HG03565 (cell line): ENCODE results near the gene DLGAP3.

ENCODE experiments used
- ATAC-seq: cut with Tn5 transposase; IDR thresholded peaks from one replicate; pipeline ENCODE4 v1.9.1; 2021; ENCODE audit warnings: mild to moderate bottlenecking, moderate library complexity; ENCODE audit not compliant: unreplicated experiment

DLGAP3 gene

DNA sequence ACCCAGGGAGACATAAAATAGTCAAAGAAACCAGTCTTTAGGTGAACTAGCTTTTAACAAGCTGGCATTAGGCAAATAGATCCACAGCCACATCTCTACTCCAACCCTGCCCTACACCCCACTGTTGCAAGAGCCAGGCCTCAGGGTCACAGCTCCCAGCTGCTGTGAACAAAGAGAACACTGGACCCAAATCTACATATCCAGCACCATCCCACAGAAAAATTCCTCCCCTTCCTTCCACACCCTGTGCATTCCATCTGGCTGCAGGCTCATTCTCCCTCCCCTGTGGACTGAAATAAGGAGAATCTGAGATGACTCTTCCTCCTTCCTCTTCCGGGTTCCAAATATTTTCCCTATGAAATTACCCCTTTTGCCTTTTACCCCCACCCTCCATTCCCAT, 23.2 kb downstream of the DLGAP3 start:
- no peak for ATAC-seq

DNA sequence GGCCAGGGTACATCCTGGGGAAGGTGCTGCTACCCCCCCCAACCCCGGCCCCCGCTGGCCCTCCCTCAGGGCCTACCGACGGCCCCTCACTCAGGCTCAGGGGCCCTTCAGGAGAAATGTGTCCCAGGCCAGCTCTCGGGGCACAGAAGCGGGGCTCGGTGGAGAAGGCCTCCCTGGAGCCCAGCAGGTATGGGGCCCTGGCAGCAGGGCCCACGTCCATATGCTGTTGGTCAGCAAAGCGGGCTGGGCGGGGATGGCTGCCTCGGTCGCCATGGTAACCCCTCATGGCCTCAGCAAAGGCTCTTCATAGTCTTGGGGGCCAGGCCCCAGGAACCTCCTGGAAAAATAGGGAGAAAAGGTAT, 24.4 kb downstream of the DLGAP3 start:
- ATAC-seq, result no peak

DNA sequence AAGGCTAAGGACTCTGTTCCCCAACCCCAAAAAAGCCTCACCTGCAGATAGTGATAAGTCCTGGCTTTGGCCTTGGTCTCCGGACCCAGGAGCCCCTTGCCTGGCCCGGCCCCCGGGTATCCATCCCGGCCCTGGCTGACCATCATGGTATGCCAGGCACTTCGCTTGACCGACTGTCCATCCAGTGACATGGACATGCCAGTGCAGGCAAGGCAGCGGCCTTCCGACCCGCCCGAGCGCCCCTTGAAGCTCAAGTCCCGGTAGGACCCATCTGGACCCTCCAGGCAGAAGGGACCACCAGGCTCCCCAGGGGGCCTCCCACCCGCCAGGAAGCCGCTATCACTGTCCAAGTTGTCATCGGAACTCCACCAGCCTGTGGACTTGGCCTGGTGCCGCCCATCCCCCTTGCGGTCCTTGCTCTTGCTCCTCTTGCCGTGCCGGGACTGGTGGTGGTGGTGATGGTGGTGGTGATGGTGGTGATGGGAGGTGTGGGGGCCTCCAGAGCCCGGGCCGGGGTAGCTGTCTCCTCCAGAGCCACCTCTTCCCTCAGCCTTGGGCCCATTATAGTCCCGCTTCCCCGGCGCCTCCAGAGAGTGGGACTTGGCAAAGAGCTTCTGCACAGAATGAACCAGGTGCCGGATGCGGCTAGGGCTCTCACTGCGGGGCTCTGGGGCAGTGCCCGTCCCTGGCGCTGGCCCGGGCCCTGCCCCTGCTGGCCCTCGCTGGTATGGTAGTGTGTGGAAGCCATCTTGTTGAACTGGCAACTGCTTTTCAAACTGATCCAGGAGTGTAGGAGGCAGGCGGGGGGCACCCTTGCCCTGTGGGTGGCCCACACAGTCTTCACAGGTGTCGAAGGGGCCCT, 25.0 kb downstream of the DLGAP3 start:
- no peak for ATAC-seq

DNA sequence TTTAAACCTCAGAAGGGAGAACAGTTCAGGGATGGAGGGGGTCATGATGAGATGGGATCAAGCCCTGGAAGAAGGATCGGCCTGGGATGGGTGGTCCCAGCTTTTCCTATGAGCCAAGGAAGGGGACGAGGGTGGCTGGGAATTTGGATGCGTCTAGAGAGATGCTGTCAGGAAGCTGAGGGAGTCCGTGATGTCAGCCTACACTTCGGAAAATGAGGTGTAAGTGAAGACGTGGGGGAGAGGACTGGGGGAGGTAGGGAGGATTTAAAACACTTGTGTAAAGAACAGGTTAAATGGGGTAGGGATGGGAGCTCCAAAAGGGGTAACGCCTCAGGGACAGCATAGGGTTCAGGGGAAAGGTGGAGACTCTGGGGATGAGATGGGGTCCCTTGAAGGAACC, 27.5 kb downstream of the DLGAP3 start:
- no peak for ATAC-seq

DNA sequence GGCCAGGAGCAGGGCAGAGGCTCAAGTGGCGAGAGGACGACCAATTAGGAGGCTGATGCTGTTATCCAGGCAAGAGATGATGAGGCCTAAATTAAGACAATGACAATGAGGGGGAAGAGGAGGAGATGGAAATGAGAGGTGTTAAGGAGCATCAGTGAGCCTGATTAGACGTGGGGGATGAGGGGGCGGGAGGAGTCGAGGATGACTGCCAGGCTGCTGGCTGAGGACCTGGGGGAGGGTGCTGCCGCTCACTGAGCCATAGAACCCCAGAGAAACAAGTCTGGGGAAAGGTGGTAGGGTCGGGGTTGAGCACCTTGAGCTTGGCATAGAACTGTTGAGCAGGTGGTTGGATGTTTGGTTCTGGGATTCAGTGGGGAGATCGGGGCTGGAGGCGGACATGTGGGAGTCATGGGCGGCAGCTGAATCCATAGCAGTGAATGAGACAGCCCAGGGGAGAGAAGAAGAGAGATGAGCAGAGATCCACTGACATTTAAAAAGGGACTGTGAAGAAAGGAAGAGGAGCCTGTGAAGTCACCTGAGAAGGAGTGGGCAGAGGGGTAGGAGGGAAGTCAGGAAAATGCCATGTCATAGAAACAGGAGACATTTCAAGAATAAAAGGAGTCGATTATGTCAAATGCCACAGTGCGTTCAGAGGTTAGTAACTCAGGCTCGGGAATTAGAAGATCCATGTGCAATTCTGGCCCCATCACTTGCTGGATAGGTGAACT, 28.5 kb downstream of the DLGAP3 start:
- no peak for ATAC-seq

DNA sequence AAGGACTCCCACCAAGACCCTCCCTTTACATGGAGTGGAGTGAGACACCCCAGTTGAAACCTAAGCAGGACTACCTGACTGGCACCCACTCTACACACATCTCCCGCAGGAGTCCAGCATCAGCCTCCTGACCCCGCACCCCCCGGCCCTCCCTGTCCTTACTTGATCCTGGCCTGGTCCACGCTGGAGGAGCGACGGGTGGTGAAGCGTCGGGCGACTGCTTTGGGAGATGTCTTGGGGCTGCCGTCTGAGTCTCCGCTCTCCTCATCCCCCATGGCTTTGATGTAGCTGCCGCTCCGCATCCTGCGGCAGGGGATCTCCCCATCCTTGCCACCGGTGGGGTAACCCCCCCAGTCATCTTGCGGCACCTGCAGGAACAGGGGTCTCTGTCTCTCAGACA, 29.5 kb downstream of the DLGAP3 start:
- no peak for ATAC-seq

DNA sequence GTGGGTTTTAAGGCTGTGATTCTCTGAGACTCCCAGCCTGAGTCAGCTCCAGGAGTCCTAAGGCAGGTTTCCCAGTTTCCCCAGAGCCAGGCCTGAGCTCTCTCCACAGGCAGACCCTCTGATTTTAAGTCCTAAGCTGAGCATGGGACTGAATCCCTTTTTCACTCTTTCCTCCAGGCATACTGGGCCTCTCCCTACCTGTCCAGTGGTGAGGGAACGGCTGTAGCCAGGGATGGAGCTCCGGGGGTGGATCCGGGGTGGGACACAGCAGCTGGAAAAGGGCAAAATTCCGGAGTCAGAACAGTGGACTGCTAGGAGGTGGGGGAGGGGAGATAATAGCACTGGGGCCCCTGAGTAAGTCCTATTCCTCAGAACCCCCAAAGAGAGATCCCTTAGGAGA, 30.0 kb downstream of the DLGAP3 start:
- no peak for ATAC-seq

DNA sequence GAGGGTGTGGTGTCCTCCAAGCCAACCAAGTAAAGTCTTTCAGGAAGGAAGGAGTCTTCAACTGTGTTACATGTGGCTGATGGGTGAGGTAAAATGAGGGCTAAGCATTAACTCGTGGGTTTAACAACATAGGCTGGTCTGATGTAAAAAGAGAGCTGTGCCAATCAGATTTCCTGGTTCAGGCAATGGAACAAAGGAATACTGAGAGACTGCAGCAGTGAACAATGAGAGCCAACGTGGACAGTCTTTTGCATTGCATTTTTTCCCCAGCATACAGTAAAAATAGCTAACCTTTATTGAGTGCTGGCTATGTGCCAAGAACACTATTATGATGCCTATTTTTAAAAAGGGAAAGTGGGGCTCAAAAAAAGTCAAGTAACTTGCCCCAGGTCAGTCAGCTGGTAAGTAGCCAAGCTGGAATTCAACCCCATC, 31.1 kb downstream of the DLGAP3 start:
- no peak for ATAC-seq

DNA sequence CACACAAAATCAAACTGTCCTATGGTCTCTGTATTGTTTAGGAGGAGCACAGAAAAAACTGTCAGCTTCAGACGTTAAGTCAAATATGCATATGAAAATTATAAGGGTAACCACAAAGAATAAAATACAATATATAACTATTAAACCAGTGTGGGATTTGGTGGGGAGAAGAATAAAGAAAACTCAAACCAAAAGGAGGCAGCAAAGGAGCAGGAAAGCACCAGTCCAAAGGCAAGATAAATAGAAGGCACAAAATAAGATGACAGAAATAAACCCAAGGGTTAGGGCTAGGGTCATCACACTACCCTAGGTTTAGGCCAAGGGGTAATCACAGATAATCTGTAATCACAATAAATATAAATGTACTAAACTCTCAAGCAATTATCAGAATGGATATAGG, 32.8 kb downstream of the DLGAP3 start:
- ATAC-seq, result no peak

DNA sequence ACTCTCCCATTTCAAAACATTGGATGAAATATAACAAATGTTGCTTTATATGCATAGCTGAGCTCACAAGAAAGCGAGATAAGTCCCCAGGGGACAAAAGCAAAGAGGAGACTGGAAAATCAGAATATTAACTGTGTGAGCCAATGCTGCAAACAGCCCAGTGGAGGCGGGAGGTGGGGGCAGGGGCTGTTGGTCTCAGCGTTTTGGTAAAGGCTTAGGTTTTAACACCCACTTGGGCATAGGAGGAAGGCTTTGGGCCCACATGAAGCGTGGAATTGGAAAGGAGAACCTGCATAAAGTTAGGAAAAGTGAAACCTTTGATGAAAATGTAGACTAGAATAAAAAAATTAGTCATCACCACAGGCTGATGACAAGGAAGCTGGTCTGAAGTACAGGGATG, 39.7 kb downstream of the DLGAP3 start:
- ATAC-seq, result no peak

DNA sequence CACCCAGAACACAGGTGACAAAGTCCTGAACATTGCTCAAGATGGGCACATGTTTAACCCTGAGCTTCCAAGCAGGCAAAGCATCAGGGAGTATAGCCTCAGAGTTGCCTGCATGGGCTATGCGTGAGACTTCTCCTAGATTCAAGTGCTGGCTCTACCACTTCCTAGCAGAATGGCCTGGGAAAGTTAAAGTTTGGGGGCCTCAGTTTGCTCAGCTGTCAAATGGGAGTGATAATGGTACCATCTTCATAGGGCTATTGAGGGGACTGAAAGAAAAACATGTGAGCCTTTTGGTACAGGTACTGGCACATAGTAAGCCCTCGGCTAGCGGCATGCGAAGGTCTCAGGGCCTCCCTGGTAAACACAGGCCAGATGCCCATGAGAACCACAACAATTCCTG, 41.9 kb downstream of the DLGAP3 start:
- no peak for ATAC-seq

DNA sequence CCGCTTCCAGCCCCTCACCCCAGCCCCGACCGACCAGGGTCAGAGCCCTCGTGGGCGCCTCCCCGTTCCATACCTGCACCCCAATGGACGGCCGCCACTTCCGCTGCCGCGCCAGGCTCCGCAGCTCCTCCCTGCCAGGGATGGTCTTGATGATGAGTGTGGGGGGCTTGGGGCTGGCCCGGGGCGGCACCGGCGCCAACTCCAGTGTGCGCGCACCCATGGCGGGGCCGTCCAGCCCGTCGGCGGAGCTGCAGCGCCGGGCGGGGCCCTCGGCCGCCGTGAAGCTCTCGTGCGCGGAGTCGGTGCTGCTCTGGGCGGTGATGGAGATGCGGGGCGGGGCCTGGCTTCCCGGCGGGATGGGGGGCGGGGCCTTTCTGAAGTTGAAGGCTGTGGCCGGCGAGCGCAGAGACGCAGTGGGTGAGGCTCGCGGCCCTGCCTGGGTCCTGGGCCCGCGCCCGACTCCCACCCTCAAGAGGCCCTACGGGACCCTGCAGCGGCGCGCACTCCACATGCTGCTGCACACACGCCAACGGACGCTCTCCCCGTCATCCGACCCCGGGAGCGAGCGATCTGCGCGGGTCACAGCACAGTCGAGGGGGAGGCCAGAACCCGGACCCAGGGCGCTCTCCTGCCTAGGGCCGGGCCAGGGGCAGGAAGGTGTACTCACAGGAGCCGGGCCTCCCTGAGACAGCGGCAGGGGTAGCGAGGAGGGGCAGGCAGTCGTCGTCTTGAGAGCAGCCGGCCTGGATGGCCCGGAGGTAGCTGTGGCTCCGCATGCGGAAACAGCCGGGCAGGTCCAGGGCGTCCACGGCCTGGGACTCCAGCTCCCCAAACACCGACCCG, 43.8 kb downstream of the DLGAP3 start:
- ATAC-seq, result no peak

DNA sequence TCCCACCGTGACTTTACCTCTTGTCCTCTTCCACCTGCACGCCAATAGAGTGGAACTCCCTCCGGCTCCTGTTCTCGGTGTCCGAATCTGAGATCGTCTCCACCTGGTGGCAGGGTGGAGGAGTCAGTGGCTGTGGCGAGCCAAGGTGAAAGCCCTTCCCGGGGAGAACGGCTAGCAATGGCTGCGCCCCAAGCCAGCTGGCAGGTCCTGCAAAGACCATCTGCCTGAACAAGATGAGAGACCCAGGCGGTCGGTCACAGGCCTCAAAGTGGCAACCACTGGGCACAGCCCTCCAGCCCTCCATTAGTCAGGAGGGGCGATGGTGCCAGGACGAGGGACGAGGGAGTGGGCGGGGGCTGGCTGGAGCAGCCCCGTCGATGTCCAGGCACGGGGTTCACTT, 44.5 kb downstream of the DLGAP3 start:
- no peak for ATAC-seq

DNA sequence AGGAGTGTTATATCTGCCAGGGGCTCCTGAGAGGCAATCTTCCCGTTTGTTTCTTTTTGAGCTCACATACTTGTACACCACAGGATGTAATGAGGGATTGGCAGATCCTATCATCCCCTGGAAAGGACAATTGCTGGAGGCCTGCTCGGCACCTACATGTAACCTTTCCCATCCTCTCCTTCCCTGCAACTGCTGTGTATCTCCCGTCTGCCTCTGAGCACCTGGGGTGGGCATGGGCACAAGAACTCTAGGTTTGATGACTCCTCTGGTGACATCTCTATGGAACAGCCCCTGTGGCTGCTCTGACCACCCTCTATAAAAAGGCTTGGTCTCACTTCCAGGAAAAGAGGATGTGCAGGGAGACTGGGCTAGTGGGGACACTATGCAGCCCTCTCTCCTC, 44.9 kb downstream of the DLGAP3 start:
- no peak for ATAC-seq

DNA sequence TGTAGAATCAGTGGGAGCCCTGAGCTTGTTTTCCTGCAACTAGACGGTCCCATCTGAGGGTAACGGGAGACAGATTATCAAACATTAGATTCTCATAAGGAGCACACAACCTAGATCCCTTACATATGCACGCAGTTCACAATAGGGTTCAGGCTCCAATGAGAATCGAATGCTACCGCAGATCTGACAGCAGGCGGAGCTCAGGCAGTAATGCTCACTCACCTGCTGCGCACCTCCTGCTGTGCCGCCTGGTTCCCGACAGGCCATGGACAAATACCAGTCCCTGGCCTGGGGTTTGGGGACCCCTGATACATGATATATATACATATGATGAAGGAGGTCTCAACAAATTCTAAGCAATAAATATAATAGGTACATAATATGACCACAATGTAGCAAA, 50.2 kb downstream of the DLGAP3 start:
- no peak for ATAC-seq

DNA sequence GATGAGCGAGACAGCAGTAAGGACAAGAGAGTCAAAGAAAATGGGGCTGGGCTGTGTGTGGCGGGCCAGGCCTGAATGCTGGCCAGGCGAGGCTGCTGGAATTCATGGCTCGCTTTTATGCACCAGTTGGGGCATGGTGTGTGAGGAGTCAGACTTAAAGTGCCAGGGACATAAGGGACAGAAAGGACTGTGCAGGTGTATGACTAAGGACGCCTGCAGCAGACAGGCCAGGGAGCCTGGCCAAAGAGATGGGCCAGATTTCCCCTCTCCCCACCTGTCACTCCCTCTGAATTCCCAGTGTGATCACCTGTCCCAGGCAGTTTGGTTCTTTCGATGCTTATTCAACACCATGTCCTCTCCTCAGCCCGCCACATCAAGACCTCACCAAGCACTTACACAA, 53.0 kb downstream of the DLGAP3 start:
- ATAC-seq, result no peak

DNA sequence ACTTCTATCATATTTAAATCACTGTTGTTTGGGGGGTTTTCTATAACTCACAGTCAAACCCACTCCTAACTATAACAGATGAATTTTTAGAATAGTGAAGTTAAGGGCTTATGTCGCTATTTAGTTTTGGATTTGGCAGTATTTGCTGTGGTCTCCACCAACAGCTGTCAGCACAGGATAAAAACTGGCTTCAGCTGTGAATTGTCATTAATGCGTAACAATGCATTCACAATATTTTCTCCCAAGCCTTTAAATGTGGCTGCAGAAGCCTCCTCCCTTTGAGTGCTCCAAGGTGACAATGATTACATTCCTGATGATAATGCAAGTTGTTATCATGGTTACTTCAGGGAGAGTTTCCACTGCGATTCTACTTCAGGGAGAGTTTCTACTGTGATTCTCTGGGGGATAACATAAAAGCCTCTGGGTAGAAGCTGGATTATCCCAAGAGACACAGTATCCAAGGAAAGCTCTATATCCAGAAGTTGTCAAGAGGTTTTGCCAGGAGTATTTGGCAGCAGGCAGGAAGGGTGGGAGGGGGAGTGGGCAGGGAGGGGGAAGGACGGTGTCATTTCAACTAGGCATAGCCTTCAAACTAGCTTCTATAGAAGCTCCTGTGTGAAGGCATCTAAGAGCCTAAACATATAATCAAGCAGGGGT, 55.0 kb downstream of the DLGAP3 start:
- no peak for ATAC-seq

DNA sequence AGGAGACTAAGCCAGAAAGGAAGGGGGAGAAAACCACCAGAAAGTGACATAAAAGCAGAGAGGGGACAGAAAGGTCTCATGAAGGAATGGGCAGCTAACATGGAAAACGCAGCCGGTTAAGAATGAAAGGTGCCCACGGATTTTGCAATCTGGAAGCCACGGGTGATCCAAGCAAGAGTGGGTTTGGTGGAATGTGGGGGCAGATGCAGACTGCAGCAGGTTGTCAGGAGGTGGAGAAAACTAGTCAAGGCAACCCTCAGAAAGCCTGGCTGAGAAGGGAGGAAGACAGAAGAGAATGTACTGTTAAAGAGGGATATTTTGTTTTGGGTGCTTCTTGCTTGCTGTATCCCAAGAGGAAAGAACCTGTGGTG, 57.3 kb downstream of the DLGAP3 start:
- no peak for ATAC-seq

DNA sequence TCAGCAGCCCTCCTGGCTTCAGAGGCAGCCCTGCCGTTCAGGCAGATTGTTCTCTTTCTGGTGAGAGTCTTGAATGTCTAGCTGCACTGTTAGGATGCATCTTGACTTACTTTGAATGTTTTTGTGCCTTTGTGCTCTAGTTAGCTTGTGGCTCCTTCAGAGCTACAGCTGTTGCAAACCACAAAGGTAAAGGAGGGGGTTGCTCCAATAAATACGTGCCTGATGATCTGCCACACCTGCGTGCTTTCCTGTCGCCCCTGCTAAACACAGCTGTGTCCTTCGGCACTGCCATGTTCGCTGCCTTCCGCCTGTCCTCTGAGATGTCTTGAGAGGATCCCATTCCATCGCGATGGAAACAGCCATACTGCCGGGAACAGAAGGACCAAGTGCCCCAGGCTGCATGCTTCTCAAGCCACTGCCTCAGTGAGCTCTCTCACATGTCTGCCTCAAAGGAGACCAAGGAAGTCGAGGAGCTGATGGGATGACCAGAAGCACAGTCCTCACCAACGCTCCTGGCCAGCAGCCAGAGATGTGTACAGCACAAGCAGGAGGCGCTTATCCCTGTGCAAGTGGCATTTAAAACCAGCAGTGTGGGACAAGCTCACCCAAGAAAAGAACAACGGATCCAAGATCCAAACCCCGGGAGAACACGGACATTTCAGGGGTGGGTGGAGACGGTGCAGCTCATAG, 57.9 kb downstream of the DLGAP3 start:
- ATAC-seq, result no peak

DNA sequence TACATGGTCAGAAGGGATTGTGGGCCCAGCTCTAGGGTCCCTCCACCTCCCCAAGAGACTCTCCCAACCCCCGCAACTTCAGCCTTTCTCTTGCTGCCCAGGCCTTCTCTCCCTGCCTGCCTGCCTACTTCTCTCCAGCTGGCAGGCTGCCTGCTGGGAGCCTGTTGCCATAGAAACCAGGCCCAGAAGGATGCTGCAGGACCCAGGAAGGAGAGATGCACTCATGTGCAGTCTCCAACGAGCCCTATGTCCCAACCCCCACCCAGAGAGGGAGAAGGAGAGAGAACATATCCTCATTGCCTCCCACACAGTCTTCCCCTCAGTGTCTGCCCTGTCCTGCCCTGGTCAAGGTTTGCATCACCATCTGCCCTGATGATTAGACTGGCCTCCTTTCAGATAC, 59.1 kb downstream of the DLGAP3 start:
- no peak for ATAC-seq

DNA sequence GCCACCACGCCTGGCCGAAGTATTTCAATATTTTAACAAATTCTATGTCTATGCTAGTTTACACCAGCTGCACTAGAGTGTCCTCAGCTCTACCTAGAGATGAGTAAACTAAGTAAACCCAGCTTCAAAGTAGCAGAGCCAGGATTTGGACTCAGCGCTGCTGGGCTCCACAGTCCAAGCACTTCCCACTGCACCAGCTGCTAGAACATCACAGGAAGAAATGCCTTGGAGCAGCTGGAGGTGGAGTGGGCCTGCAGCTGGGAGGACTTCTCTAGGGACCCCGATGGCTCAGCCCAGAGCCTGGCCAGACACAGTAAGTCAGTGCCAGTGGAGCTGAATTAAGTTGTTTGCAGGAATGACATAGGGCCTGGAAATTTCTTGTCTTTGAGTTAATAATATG, 59.7 kb downstream of the DLGAP3 start:
- no peak for ATAC-seq
